Measurements from ENCODE around the gene LZTS2.

Gene LZTS2

DNA sequence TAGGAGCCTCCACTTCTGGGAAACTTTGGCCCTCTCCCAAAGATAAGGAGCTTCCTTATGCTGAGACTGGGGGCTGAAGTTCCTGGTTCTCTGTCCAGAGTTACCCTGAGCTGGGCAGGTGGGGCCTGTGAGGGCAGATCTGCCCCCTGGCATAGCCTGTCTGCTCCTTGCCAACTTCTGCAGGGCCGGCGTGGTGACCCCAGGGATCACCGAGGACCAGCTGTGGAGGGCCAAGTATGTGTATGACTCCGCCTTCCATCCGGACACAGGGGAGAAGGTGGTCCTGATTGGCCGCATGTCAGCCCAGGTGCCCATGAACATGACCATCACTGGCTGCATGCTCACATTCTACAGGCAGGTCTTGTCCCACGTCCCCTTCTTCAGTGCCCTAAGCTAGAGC lies 35.7 kb downstream of the LZTS2 start:
- TF ChIP-seq, protein P1, sequence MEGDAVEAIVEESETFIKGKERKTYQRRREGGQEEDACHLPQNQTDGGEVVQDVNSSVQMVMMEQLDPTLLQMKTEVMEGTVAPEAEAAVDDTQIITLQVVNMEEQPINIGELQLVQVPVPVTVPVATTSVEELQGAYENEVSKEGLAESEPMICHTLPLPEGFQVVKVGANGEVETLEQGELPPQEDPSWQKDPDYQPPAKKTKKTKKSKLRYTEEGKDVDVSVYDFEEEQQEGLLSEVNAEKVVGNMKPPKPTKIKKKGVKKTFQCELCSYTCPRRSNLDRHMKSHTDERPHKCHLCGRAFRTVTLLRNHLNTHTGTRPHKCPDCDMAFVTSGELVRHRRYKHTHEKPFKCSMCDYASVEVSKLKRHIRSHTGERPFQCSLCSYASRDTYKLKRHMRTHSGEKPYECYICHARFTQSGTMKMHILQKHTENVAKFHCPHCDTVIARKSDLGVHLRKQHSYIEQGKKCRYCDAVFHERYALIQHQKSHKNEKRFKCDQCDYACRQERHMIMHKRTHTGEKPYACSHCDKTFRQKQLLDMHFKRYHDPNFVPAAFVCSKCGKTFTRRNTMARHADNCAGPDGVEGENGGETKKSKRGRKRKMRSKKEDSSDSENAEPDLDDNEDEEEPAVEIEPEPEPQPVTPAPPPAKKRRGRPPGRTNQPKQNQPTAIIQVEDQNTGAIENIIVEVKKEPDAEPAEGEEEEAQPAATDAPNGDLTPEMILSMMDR (conservative IDR thresholded peaks at IDR 0.05), result no peak
- no peak overlapping the region for H3K27ac ChIP-seq

DNA sequence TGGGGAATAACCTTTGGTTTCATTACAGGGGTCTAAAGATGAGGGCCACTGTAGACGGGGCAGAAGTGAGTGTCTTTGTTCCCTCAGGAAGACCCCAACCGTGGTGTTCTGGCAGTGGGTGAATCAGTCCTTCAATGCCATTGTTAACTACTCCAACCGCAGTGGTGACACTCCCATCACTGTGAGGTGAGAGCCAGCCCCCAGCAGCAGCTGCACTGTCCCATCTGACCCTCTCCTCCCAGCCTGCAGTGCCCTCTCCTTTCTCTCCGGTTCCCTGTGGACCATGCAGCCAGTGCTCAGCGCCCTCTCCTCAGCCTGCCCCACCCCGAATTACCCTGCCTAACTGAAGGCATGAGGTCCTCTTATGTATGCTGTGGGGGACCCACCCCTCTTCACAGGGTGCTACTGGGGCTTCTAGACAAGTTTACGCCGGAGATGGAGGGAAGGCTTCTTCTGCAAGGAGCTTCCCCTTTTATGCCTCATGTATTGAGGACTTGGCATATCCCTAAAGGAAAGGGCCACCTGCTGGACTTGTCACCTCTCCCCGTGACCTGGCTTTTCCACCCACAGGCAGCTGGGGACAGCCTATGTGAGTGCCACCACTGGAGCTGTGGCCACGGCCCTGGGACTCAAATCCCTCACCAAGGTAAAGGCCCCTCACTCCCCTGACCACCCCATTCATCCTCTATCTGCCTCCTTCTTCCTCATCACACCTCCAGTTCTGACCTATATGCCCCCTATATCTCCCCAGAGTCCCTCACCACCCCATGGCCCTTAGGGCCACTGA lies 36.5 kb downstream of the LZTS2 start:
- TF ChIP-seq, protein P1 (conservative IDR thresholded peaks at IDR 0.05), result no peak

DNA sequence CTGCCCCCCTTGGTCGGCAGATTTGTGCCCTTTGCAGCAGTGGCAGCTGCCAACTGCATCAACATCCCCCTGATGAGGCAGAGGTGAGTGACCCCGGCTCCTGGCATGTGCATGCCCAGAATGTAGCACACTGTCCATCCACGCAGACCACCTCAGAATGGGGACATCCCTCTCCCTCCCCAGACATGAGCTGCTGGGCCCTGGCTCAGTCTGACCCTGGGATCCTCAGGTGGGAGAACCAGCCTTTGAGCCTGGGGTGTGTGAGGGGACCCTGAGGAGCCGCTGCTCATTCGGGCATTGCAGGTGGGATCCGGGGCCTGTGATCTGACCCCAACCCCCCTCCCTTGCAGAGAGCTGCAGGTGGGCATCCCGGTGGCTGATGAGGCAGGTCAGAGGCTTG lies 37.1 kb downstream of the LZTS2 start:
- TF ChIP-seq, protein P1 (conservative IDR thresholded peaks at IDR 0.05), result no peak
- no peak overlapping the region for H3K27ac ChIP-seq

More for the DNA sequence above, 36.5 kb downstream of the LZTS2 start:
- no peak overlapping the region for H3K27ac ChIP-seq

DNA sequence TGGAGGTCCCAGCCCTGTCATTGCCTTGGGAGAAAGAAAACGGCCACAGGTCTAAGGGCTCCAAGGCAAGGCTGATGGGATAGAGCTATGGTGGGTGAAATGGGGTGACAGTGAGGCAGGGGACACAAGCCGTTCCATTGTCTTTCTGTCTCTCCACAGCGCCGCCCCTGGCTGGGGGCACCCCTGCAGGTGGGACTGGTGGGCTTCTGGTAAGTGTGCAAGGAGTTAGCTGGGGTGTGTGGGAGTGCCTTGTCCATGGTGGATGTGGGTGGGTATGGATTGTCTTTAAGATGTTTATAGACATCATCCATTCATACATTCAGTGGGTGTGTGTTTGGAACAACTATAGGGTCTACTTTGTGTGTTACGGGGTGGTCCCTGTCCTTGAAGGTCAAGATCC lies 38.9 kb downstream of the LZTS2 start:
- H3K27ac ChIP-seq, result no peak overlapping the region
- TF ChIP-seq, protein P1 (conservative IDR thresholded peaks at IDR 0.05), result no peak

DNA sequence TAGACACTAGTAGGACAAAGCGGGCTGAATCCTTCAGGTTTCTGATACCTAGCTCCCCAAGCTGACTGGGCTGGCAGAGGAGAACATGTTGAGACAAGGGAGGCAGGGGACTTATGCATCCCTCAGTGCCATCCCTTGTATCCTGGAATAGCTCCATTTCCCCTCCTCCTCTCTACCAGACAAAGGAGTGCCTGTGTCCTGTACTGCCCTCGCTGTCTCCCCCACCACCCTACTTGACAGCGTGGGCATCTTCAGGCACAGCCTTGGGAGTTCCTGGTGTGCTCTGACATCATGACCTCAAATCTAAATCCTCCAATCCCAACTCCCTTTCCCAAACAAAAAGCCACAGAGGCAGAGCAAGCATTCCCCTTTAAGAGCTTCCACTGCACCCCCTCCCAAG lies 40.5 kb downstream of the LZTS2 start:
- H3K27ac ChIP-seq, result no peak overlapping the region
- TF ChIP-seq, protein P1 (conservative IDR thresholded peaks at IDR 0.05), result no peak

DNA sequence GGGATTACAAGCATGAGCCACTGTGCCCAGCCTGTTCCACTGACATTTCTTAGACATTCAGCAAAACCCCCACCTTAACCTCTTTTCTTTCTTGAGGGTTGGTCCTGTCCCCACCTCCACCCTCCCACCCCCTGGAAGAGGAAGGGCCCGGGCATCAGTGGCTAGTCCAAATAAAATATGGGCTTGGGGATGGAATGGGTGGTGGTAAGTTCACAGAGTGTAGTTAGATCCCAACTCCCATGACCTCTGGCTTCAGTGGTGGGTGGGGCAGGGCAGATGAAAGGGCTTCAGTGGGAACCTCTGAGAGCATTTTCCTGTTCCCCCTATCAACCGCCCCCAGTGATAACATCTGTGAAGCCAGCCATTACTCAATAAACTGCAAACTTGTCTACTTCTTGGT lies 41.2 kb downstream of the LZTS2 start:
- H3K27ac ChIP-seq, result no peak overlapping the region
- TF ChIP-seq, protein P1 (conservative IDR thresholded peaks at IDR 0.05), result no peak

DNA sequence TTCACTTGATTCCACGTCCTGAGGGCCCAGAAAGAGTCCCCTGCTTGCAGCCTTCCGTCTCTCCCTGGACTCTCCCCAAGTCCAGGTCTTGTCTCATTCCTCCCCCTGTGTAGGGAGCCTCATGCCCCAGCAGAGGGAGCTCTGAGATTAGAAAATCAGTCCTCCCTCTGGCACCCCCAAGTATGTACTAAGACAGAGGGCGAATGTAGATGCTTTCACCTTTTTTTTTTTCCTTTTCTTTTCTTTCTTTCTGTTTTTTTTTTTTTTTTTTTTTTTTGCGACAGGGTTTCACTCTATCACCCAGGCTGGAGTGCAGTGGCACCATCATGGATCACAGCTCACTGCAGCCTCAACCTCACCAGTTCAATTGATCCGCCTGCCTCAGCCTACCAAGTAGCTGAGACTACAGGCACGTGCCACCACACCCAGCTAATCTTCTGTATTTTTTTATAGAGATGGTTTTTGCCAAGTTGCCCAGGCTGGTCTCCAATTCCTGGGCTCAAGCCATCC lies 41.7 kb downstream of the LZTS2 start:
- TF ChIP-seq, protein P1 (conservative IDR thresholded peaks at IDR 0.05), result peak; percentile 88
- peak overlapping the region; percentile 95 for H3K27ac ChIP-seq
